HG02852 (cell line): ENCODE measurements around the gene ANKRD36.
"Not testable (repeated sequence)": the region's sequence is repeated elsewhere in the genome, so short reads cannot be mapped to it uniquely, and the experiment has no call there.

Source experiments
- ATAC-seq: cut with Tn5 transposase; IDR thresholded peaks from one replicate; pipeline ENCODE4 v1.9.1; 2021; ENCODE audit warnings: mild to moderate bottlenecking, moderate library complexity; ENCODE audit not compliant: unreplicated experiment

The ANKRD36 gene

DNA sequence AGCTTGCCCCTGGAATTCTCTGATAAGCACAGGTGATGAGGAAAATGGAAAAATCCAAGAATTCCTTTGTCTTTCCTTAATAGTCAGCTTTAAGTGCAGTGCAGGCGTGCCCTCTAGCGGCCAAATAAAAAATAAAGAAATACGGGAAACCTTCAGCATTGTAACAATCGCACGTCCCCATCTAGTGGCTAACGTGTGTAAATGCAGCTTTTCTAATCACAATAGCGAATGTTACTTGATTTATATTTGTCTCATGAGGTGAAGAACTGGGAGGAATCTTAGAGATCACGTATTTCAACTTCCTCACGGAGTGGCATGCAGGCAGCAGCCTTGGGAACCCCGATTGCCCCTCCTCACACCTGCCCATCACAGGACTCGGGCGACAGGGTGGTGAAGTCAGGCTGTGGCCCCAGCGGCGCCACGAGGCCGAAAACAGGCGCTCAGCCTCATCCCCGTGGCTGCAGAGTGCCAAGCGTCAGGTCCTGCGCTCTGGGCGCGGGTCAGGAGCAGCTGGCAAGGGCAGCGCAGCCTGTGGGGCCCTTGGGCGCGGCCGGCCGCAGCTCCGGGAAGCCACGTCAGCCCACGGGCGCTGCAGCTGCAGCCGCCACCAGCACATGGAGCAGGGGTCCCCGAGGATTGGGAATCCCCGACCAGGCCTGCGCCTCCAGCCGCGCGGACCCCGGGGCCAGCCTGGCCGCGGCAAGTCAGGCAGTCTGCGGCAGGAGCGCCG is 468 bp upstream of the ANKRD36 start:
- peak; percentile 44 for ATAC-seq

DNA sequence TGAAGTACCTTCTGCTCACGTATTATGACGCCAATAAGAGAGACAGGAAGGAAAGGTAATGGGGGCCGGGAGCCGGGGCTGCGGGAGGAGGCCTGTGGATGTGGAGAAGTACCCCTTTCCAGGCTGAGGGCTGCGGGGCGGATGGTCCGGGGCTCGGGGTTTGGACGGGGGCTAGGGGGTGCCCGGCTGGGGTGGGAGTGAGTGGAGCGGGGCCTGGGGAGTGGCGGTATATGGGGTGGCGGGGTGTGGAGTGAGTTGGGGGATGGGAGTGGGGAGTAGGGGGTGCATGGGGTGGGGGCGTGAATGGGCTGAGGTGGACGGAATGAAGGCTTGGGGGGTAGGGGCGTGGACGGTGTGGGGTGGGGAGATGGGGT is 916 bp downstream of the ANKRD36 start:
- ATAC-seq, result not testable (repeated sequence)

DNA sequence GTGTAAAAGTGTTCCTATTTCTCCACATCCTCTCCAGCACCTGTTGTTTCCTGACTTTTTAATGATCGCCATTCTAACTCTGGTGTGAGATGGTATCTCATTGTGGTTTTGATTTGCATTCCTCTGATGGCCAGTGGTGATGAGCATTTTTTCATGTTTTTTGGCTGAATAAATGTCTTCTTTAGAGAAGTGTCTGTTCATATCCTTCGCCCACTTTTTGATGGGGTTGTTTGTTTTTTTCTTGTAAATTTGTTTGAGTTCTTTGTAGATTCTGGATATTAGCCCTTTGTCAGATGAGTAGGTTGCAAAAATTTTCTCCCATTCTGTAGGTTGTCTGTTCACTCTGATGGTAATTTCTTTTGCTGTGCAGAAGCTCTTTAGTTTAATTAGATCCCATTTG is 16.1 kb downstream of the ANKRD36 start:
- ATAC-seq, result not testable (repeated sequence)

DNA sequence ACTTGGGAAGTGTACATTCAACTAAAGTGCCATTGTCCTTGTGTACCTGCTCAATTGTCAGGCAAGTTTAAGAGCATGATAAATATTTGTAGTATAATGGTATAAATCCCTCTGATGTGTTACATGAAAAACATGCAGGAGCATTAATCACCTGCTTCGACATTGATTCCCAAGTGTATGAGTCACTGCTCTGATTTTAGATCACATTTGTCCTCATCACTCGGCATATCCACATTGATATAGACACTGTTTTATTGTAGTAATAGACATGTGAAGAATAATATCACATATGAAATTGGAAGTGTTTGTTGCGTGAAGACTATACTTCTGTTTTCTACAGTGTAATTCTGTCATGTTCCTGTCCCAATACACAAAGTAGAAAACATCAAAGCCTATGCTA is 31.1 kb downstream of the ANKRD36 start:
- ATAC-seq, result not testable (repeated sequence)

DNA sequence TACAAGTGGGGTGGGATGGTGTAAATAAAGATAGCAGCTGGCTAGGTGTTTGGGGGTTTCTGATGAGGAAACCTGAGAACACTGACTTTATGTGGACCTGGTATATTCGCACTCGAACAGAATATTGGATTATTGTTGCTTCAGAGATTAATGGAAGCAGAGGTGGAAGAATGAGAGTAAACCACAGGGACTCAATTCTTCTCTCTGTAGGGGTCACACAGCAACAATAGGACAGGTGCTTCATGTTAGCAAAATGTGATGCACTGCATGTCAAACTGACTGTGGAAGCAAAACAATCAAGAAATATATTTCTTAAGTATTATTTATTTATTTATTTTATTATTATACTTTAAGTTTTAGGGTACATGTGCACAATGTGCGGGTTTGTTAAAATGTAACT is 53.6 kb downstream of the ANKRD36 start:
- not testable (repeated sequence) for ATAC-seq

DNA sequence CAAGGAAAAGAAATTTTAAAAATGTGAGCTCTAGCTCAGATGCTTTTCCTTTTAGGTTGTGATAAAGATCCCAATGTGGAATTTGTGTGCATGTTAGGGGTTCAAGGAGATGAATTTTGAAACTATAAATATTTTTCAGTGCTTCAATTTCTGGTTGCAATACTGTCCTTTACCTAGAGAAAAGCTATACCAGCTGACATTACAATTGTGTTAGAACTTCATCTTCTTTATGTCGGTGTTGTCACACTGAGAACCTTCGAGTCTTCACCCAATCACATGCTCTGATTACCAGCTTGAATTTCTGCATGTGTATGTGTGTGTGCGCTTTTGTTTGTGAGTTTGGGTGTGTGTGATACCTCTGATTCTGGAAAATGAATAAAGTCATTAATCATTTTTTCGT is 55.0 kb downstream of the ANKRD36 start:
- not testable (repeated sequence) for ATAC-seq

DNA sequence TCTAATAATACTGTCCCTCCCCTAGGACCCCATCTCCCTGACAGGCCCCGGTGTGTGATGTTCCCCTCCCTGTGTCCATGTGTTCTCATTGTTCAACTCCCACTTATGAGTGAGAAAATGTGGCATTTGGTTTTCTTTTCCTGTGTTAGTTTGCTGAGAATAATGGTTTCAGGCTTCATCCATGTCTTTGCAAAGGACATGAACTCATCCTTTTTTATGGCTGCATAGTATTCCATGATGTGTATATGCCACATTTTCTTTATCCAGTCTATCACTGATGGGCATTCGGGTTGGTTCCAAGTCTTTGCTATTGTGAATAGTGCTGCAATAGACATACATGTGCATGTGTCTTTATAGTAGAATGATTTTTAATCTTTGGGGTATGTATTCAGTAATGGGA is 55.6 kb downstream of the ANKRD36 start:
- ATAC-seq, result not testable (repeated sequence)

DNA sequence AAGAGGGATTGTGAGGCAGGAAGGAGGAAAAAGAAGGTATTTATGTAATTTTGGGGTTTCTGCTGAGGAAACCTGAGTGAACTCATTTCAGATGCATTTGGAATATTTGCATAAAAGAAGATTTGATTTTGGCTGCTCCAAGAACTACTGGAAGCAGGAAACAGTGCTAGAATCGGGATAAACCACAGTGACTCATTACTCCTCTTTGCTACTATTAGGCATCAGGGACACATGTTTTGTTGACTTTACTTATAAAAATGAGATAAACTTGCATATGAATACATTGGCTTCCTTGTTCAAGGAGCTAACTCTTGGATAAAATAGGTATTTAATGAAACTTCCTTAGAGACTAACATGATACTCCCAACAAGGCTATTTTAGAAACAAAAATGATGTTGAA is 67.4 kb downstream of the ANKRD36 start:
- ATAC-seq, result not testable (repeated sequence)

DNA sequence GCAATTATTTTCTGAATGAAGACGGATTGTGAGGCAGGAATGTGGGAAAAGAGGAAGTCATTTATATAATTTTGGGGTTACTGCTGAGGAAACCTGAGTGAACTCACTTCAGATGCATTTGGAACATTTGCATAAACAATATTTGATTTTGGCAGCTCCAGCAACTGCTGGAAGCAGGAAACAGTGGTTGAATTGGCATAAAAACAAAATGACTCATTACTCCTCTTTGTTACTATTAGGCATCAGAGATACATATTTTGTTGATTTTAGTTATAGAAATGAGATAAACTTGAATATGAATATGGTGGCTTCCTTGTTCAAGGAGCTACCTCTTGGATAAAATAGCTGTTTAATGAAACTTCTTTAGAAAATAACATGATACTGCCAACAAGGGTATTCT is 82.4 kb downstream of the ANKRD36 start:
- ATAC-seq, result not testable (repeated sequence)

DNA sequence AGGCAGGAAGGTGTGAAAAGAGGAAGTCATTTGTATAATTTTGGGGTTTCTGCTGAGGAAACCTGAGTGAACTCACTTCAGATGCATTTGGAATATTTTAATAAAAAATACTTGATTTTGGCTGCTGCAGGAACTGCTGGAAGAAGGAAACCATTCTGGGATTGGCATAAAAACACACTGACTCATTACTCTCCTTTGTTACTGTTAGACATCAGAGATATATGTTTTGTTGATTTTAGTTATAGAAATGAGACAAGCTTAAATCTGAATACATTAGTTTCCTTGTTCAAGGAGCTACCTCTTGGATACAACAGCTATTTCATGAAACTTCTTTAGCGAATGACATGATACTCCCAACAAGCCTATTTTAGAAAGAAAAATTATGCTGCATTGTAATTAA is 84.3 kb downstream of the ANKRD36 start:
- ATAC-seq, result not testable (repeated sequence)

DNA sequence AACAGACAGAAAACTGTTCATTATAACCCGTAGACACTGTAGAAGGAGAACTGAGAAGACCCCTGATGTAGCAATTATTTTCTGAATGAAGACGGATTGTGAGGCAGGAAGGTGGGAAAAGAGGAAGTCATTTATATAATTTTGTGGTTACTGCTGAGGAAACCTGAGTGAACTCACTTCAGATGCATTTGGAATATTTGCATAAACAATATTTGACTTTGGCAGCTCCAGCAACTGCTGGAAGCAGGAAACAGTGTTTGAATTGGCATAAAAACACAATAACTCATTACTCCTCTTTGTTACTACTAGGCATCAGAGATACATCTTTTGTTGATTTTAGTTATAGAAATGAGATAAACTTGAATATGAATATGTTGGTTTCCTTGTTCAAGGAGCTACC is 87.9 kb downstream of the ANKRD36 start:
- ATAC-seq, result not testable (repeated sequence)

DNA sequence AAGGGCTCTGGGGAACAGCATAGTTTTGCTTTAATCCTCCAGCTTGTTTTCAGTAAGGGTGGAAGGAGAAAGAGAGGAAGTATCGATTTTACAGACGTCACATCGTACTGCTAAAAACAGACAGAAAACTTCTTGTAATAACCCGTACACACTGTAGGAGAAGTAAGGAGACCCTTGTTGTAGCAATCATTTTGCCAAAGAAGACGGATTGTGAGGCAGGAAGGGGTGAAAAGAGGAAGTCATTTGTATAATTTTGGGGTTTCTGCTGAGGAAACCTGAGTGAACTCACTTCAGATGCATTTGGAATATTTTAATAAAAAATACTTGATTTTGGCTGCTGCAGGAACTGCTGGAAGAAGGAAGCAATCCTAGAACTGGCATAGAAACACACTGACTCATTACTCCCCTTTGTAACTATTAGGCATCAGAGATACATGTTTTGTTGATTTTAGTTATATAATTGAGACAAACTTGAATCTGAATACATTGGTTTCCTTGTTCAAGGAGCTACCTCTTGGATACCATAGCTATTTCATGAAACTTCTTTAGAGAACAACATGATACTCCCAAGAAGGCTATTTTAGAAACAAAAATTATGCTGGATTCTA is 89.8 kb downstream of the ANKRD36 start:
- ATAC-seq, result not testable (repeated sequence)

DNA sequence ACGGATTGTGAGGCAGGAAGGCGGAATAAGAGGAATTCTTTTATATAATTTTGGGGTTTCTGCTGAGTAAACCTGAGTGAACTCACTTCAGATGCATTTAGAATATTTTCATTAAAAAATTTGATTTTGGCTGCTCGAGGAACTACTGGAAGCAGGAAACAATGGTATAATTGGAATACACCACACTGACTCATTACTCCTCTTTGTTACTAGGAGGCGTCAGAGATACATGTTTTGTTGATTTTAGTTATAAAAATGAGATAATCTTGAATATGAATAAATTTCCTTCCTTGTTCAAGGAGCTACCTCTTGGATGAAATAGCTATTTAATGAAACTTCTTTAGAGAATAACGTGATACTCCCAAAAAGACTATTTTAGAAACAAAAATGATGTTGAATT is 97.4 kb downstream of the ANKRD36 start:
- ATAC-seq, result no peak

DNA sequence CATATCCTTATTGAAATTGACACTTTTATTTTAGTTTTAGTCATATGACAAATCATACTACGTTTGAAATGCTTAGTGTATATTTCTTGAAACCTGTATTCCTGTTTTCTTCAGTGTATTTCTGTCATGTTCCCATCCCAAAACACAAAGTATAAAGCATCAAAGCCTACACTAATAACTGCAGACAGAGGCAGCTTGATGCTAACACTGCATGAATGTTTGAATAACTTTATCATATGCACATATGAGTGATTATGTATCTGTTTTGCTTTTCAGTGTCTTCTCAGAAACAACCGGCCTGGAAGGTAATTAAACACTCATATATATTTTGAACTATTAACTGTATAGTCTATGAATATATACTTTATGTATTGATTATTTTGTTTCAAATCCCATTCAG is 102.1 kb downstream of the ANKRD36 start:
- not testable (repeated sequence) for ATAC-seq

DNA sequence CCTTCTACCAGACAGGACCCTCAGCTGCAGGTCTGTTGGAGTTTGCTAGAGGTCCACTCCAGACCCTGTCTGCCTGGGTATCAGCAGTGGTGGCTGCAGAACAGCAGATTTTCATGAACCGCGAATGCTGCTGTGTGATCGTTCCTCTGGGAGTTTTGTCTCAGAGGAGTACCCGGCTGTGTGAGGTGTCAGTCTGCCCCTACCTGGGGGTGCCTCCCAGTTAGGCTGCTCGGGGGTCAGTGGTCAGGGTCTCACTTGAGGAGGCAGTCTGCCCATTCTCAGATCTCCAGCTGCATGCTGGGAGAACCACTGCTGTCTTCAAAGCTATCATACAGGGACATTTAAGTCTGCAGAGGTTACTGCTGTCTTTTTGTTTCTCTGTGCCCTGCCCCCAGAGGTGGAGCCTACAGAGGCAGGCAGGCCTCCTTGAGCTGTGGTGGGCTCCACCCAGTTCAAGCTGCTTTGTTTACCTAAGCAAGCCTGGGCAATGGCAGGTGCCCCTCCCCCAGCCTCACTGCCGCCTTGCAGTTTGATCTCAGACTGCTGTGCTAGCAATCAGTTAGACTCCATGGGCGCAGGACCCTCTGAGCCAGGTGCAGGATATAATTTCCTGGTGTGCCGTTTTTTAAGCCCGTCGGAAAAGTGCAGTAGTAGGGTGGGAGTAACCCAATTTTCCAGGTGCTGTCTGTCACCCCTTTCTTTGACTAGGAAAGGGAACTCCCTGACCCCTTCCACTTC is 118.1 kb downstream of the ANKRD36 start:
- ATAC-seq, result not testable (repeated sequence)

DNA sequence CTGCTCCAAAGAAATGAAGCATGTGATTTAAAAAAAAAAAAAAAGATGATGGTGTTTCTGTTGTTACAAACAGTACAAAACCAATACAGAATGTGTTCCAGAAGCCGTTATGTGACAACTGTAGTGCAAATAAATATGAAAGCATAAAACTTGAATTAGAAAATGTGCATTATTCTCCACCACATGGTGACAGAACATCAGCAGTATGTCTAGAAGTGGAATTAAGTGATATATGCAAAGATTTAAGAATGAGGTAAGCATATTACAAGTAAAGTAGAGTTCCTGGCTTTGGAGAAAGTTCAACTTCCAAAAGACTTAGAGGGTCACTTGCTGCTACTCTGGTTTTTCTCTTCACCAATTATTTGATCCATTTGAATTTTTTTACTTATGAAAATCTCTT is 120.0 kb downstream of the ANKRD36 start:
- ATAC-seq, result not testable (repeated sequence)

DNA sequence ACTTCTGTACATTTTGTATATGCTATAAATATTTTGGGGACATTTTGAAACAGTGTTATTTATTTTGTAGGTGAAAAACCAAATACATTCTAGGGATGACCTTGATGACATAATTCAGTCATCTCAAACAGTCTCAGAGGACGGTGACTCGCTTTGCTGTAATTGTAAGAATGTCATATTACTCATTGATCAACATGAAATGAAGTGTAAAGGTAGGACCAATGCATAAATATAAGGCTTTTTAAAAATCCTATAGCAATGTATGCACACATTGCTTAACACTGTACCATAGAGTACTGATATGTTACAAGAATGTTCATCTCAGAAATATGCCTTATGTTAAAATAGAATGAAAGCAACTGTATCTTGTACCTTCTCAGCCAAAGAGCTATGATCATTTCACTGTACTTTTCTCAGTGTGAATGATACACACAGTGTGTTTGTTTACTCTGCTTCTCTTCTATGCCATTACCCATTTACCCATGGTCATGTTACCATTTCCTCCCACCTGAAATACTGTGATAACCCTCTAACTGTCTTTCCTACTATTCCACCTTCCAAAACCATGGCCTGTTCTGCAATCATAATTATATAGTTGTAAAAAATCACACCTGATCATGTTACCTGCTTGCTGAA is 120.8 kb downstream of the ANKRD36 start:
- ATAC-seq, result not testable (repeated sequence)

DNA sequence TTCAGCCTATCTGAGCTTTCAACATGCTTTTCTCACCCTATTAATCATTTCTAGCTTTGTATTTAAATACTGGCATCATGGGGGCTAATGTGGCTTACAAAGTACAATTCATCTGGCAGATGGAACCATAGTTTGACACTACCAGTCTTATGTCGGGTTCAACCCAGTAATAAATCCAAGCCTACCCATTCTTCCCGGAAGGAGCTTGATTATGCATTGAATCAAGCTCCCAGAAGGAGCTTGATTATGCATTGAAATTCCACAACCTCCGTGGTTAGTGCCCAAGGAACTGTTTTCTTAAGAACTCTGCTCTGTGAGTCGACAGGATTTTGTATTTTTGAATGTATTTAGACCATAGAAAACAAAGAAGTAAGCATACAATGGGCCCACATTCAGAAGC is 148.2 kb downstream of the ANKRD36 start:
- ATAC-seq, result not testable (repeated sequence)

DNA sequence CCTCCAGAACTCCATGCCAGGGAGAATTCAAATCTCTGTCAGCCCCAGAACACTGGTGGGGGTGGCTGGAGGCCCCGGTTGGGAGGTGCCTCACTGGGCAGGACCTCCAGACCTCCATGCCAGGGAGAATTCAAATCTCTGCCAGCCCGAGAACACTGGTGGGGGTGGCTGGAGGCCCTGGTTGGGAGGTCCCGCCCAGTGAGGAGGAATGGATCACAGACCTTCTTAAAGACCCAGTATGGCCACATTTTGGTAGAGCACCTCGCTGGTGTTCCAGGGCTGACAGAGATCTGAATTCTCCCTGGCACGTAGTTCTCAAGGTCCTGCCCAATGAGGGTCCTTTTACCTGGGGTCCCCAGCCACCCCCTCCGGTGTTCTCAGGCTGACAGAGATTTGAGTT is 153.5 kb downstream of the ANKRD36 start:
- ATAC-seq, result not testable (repeated sequence)

DNA sequence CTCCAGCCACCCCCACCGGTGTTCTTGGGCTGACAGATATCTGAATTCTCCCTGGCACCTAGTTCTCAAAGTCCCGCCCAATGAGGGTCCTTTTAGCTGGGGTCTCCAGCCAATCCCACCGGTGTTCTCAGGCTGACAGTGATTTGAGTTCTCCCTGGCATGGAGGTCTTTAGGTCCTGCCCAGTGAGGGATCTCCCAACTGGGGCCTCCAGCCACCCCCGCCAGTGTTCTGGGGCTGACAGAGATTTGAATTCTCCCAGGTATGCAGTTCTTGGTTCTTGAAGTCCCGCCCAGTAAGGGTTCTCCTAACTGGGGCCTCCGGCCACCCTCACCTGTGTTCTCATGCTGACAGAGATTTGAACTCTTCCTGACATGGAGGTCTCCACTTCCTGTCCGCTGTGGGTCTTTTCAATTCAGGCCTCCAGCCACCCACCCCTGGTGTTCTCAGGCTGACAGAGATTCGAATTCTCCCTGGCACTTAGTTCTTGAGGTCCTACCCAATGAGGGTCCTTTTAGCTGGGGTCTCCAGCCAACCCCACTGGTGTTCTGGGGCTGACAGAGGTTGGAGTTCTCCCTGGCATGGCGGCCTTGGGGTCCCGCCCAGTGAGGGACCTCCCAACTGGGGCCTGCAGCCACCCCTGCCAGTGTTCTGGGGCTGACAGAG is 154.6 kb downstream of the ANKRD36 start:
- ATAC-seq, result no peak

DNA sequence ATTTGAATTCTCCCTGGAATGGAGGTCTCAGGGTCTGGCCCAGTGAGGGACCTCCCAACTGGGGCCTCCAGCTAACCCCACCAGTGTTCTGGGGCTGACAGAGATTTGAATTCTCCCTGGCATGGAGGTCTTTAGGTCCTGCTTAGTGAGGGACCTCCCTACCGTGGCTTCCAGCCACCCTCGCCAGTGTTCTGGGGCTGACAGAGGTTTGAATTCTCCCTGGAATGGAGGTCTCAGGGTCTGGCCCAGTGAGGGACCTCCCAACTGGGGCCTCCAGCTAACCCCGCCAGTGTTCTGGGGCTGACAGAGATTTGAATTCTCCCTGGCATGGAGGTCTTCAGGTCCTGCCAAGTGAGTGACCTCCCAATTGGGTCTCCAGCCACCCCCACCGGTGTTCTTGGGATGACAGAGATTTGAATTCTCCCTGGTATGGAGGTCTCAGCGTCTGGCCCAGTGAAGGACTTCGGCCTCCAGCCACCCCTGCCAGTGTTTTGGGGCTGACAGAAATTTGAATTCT is 155.2 kb downstream of the ANKRD36 start:
- ATAC-seq, result not testable (repeated sequence)
